ENCODE results near the gene PRSS1. TPM values are rescaled to one million over a fixed set of nuclear protein-coding genes. Genes with fewer than 3 reads are reported as not detected.

PRSS1 gene
- total RNA-seq, 1 donor = not detected

Small RNAs within 50 kb of the gene (small RNA-seq; reads per million reads assigned to genes)
- not detected for gene TRBD1
- gene TRBJ1-1 = not detected
- not detected for gene TRBJ1-2
- gene TRBJ1-3 = not detected
- gene TRBJ1-4 = not detected
- not detected for gene TRBJ1-5
- gene TRBJ1-6 = not detected
- not detected for gene TRBJ2-1
- gene TRBJ2-2 = not detected
- not detected for gene TRBJ2-2P
- not detected for gene TRBJ2-3
- not detected for gene TRBJ2-4
- not detected for gene TRBJ2-5
- not detected for gene TRBJ2-6
- not detected for gene TRBJ2-7

Other genes starting within 250 kb of the PRSS1 start
- not detected in 2 replicates for gene PRSS2, start 21.5 kb downstream of the PRSS1 start, total RNA-seq
- 2.4 and 4.0 TPM in 2 replicates for gene EPHB6, start 105.6 kb downstream of the PRSS1 start, total RNA-seq
- not detected in 2 replicates for gene TRPV6, start 136.3 kb downstream of the PRSS1 start, total RNA-seq
- gene TRPV5, start 184.3 kb downstream of the PRSS1 start, total RNA-seq = not detected in 2 replicates
- not detected in 2 replicates for gene LLCFC1, start 190.0 kb downstream of the PRSS1 start, total RNA-seq
- not detected in 2 replicates for gene KEL, start 212.9 kb downstream of the PRSS1 start, total RNA-seq

Measured in osteoblast (primary cell).